ENCODE results near the gene RECK. TPM values are rescaled to one million over a fixed set of nuclear protein-coding genes. Genes with fewer than 3 reads are reported as not detected.

RECK gene
- polyA plus RNA-seq, 2 donors, result 1.0 to 1.5 TPM

DNA sequence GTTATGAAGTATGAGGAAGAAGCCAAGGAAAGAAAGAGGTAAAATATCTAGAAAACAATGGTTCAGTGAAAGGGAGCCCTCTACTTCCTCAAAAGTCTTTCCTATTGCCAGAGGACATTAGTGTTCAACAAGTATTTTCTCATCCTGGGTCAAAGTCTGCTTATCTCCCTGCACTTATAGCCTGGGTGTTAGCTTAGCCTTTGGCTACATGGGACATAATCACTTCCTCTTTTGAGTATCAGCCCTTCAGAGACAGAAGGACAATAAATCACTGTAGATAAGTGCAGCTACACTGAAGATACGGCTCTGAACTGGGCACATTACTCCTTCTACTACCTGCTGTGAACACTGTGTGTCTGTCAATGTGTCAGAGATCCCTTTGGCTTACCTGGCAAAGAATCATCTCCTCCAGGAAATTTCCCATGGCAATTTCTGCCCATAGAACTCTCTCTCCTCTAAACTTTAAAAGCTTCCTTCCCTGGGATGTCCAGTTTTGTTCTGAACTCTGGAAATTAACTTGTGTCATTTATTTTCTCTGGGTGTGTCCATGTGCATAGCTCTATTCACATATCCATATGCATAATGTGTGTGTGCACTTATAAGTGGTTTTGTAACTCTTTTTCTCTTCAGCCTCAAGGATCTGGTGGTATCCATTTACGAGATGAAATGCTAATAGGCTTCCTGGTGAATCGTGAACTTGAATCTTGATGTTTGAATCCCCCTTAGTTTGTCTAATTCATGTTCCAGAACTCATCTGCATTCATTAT is 30.0 kb upstream of the RECK start:
- H3K27ac ChIP-seq (ENCODE audit: low read depth in 2 of 2, low read length in 1 of 2), result no peak overlapping the region
- WGBS, 2 donors, result 62 to 70% methylated on average over 3 of the region's 3 CpGs

DNA sequence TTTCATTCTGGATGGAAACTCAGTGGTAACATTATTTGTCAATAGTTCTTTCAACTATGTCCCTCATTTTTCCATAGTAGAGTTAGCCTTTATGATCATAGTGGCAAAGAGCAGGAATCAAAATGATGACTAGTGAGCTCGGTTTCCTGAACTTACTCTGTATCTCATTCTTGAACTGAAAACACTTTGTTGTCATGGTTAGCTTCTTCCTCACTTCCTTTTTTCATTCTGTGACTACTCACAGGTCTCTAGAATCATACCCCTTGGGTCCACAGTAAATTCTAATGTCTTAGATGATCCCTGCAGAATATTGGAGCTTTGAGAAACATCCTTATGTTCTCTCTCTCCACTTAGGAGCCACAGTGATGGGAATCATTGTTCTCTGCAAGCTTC is 29.4 kb upstream of the RECK start:
- Histone ChIP-seq H3K27ac (ENCODE audit: low read depth in 2 of 2, low read length in 1 of 2) (no peak overlapping the region), H3K9me3 (ENCODE audit: control insufficient read depth in 2 of 2, insufficient read depth in 1 of 2, low read depth in 1 of 2, low read length in 1 of 2) (peaks cover 0 to 7% of the 10 kb centered on the region in 2 donors), H3K36me3 (ENCODE audit: control insufficient read depth in 2 of 2, insufficient read depth in 2 of 2, low read length in 1 of 2) (no peaks in the 10 kb centered on the region), H3K27me3 (ENCODE audit: control insufficient read depth in 1 of 2, insufficient read depth in 2 of 2, low read length in 2 of 2) (no peaks in the 10 kb centered on the region), H3K4me3 (ENCODE audit: low read depth in 1 of 2, low read length in 2 of 2) (no peak overlapping the region), H3K4me1 (ENCODE audit: control insufficient read depth in 2 of 2, insufficient read depth in 2 of 2, low read length in 1 of 2) (no peaks in the 10 kb centered on the region)
- WGBS, 2 donors, result 57 to 75% methylated on average over 1 of the region's 1 CpG

More for the DNA sequence above, 30.0 kb upstream of the RECK start:
- Histone ChIP-seq H3K4me3 (ENCODE audit: low read depth in 1 of 2, low read length in 2 of 2) (no peak overlapping the region), H3K4me1 (ENCODE audit: control insufficient read depth in 2 of 2, insufficient read depth in 2 of 2, low read length in 1 of 2) (no peaks in the 10 kb centered on the region), H3K9me3 (ENCODE audit: control insufficient read depth in 2 of 2, insufficient read depth in 1 of 2, low read depth in 1 of 2, low read length in 1 of 2) (peaks cover 0 to 7% of the 10 kb centered on the region in 2 donors), H3K36me3 (ENCODE audit: control insufficient read depth in 2 of 2, insufficient read depth in 2 of 2, low read length in 1 of 2) (no peaks in the 10 kb centered on the region), H3K27me3 (ENCODE audit: control insufficient read depth in 1 of 2, insufficient read depth in 2 of 2, low read length in 2 of 2) (no peaks in the 10 kb centered on the region)

DNA sequence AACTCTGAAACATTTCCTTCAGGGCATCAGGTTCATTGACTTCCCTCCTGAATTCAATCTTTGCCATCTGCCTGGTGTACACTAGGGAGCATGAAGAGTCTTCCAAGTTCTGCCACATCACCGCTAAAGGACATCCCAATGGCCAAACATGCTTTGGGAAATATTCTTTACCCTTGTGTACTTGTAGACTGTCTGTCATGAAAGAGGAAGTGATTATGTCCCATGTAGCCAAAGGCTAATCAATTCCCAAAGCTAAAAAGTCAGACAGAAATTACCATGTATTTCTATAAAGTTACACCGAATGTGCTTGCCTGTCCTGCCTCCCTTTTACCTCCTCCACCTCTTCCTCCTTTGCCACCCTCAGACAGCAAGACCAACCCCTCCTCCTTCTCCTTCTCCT is 28.9 kb upstream of the RECK start:
- Histone ChIP-seq H3K4me3 (ENCODE audit: low read depth in 1 of 2, low read length in 2 of 2) (no peak overlapping the region), H3K36me3 (ENCODE audit: control insufficient read depth in 2 of 2, insufficient read depth in 2 of 2, low read length in 1 of 2) (no peaks in the 10 kb centered on the region), H3K9me3 (ENCODE audit: control insufficient read depth in 2 of 2, insufficient read depth in 1 of 2, low read depth in 1 of 2, low read length in 1 of 2) (peaks cover 0 to 7% of the 10 kb centered on the region in 2 donors), H3K27me3 (ENCODE audit: control insufficient read depth in 1 of 2, insufficient read depth in 2 of 2, low read length in 2 of 2) (no peaks in the 10 kb centered on the region), H3K4me1 (ENCODE audit: control insufficient read depth in 2 of 2, insufficient read depth in 2 of 2, low read length in 1 of 2) (no peaks in the 10 kb centered on the region), H3K27ac (ENCODE audit: low read depth in 2 of 2, low read length in 1 of 2) (no peak overlapping the region)
- 95% methylated on average over 2 of the region's 2 CpGs for WGBS, 2 donors

DNA sequence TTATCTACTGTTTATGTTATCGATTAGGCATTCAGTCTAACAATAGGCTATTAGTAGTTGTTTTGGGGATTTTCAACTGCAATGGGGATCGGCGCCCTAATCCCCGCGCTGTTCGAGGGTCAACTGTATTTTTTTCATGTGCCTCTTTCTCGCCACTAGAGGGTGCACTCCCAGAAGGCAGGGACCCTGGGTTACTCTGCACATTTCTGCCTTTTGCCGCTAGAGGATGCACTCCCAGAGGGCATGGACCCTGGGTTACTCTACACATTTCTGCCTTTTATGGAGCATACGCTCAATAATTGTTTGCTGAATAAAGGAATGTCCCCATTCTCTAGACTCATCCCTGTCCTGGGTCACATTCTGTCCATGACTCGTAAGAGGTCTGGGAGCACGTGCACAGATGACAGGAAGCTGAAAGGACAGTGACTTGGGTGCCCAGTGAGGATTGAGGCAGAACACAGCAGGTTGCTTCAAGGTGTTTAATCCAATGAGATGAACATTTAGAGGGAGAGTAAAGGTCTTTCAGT is 27.9 kb upstream of the RECK start:
- Histone ChIP-seq H3K4me1 (ENCODE audit: control insufficient read depth in 2 of 2, insufficient read depth in 2 of 2, low read length in 1 of 2) (no peaks in the 10 kb centered on the region), H3K27me3 (ENCODE audit: control insufficient read depth in 1 of 2, insufficient read depth in 2 of 2, low read length in 2 of 2) (no peaks in the 10 kb centered on the region), H3K36me3 (ENCODE audit: control insufficient read depth in 2 of 2, insufficient read depth in 2 of 2, low read length in 1 of 2) (no peaks in the 10 kb centered on the region), H3K4me3 (ENCODE audit: low read depth in 1 of 2, low read length in 2 of 2) (no peak overlapping the region), H3K27ac (ENCODE audit: low read depth in 2 of 2, low read length in 1 of 2) (no peak overlapping the region), H3K9me3 (ENCODE audit: control insufficient read depth in 2 of 2, insufficient read depth in 1 of 2, low read depth in 1 of 2, low read length in 1 of 2) (peaks cover 0 to 7% of the 10 kb centered on the region in 2 donors)
- 12 to 13% methylated on average over 11 of the region's 11 CpGs for WGBS, 2 donors

DNA sequence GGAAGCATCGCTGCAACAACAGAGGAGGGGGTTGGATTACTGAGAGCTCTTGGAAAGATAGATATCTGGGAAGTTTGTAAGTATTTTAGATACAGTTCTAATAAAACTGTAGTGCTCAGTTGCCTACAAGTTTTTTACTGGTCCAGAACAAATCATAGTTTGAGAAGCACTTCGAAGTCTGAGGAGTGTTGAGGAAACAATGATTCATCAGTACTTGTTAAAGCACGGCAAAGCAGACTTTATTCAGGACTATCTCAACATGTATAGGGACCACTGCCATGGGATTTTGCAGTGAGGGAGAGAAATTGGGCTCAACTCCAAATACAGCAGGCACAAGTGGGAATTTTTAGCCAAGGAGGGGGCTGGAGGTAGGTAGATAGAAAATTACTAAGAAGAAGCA is 25.3 kb upstream of the RECK start:
- Histone ChIP-seq H3K4me1 (ENCODE audit: control insufficient read depth in 2 of 2, insufficient read depth in 2 of 2, low read length in 1 of 2) (no peaks in the 10 kb centered on the region), H3K27me3 (ENCODE audit: control insufficient read depth in 1 of 2, insufficient read depth in 2 of 2, low read length in 2 of 2) (no peaks in the 10 kb centered on the region), H3K9me3 (ENCODE audit: control insufficient read depth in 2 of 2, insufficient read depth in 1 of 2, low read depth in 1 of 2, low read length in 1 of 2) (no peaks in the 10 kb centered on the region), H3K36me3 (ENCODE audit: control insufficient read depth in 2 of 2, insufficient read depth in 2 of 2, low read length in 1 of 2) (no peaks in the 10 kb centered on the region), H3K4me3 (ENCODE audit: low read depth in 1 of 2, low read length in 2 of 2) (no peak overlapping the region), H3K27ac (ENCODE audit: low read depth in 2 of 2, low read length in 1 of 2) (no peak overlapping the region)
- 62 to 65% methylated on average over 3 of the region's 3 CpGs for WGBS, 2 donors

DNA sequence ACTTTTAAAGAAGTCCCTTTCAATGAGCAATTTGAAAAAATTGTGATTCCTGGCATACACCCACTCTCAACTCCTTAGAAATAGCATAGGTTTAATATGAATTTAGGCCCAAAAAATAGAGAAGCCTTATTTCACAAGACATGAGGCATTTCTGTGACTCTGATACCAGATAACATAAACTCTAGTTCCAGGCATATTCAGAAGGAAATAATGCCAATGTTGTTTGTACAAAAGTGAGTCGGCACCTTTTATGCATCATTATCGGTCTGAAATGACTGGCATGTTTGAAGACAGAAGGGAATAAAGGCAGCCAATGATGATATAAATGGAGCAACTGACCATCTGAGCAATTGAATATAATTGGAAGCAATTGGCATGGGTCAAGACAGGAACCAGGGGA is 19.4 kb upstream of the RECK start:
- H3K36me3 ChIP-seq (ENCODE audit: control insufficient read depth in 2 of 2, insufficient read depth in 2 of 2, low read length in 1 of 2), result no peaks in the 10 kb centered on the region
- WGBS, 2 donors, result 90 to 92% methylated on average over 2 of the region's 2 CpGs

DNA sequence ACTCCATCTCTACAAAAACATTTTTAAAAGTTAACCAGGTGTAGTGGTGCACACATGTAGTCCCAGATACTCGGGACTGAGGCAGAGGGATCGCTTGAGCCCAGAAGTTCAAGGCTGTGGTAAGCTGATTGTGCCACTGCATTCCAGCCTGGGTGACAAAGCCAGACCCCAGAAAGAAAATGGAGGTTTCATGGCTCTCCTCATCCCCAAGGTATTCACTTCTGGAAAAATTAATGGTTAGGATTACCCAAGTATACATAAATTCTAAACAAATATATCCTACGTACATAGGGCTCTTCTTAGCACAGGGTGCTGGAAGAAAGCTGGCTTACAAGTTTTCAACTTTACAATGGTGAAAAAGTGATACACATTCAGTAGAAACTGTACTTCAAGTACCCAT is 18.6 kb upstream of the RECK start:
- Histone ChIP-seq H3K27ac (ENCODE audit: low read depth in 2 of 2, low read length in 1 of 2) (no peak overlapping the region), H3K4me1 (ENCODE audit: control insufficient read depth in 2 of 2, insufficient read depth in 2 of 2, low read length in 1 of 2) (no peaks in the 10 kb centered on the region), H3K4me3 (ENCODE audit: low read depth in 1 of 2, low read length in 2 of 2) (no peak overlapping the region), H3K36me3 (ENCODE audit: control insufficient read depth in 2 of 2, insufficient read depth in 2 of 2, low read length in 1 of 2) (no peaks in the 10 kb centered on the region), H3K27me3 (ENCODE audit: control insufficient read depth in 1 of 2, insufficient read depth in 2 of 2, low read length in 2 of 2) (no peaks in the 10 kb centered on the region), H3K9me3 (ENCODE audit: control insufficient read depth in 2 of 2, insufficient read depth in 1 of 2, low read depth in 1 of 2, low read length in 1 of 2) (no peaks in the 10 kb centered on the region)
- WGBS, 2 donors, result 85 to 93% methylated on average over 3 of the region's 3 CpGs

More for the DNA sequence above, 19.4 kb upstream of the RECK start:
- Histone ChIP-seq H3K9me3 (ENCODE audit: control insufficient read depth in 2 of 2, insufficient read depth in 1 of 2, low read depth in 1 of 2, low read length in 1 of 2) (no peaks in the 10 kb centered on the region), H3K4me1 (ENCODE audit: control insufficient read depth in 2 of 2, insufficient read depth in 2 of 2, low read length in 1 of 2) (no peaks in the 10 kb centered on the region), H3K4me3 (ENCODE audit: low read depth in 1 of 2, low read length in 2 of 2) (no peak overlapping the region), H3K27me3 (ENCODE audit: control insufficient read depth in 1 of 2, insufficient read depth in 2 of 2, low read length in 2 of 2) (no peaks in the 10 kb centered on the region), H3K27ac (ENCODE audit: low read depth in 2 of 2, low read length in 1 of 2) (no peak overlapping the region)

DNA sequence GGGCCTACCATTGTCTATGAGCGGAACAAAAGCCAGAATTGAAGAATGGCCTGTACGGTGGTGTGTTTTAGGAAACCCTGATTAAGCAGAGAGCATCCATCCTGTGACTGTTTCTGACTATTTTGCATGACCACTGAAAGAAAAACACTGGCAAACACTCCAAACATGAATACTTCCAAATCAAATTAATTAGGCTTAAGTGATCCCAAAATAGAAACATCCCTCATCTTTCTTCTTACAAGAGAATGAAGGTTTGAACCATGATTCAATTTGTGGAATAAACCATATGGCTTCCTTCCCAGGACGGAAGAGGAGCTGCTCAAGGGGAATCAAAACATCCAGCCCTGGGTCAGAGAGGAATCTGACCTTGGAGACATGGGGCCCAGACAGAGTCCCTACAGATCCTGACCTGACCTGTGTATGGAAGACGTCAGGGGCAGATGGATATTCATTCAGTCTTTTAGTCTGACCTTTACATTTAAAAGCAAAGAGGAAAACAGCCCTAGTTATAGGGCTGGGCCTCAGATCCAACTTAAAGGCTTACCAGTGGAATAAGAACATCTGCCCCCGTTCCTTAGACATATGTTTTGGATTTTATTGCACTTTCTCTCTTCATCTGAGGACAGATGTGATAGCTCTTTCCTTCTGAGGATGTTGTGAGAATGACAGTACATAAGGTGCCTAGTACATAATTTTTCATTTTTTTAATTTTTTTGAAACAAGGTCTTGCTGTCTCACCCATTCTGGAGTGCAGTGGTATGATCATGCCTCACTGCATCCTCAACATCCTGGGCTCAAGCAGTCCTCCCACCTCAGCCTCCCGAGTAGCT is 17.6 kb upstream of the RECK start:
- H3K4me1 ChIP-seq (ENCODE audit: control insufficient read depth in 2 of 2, insufficient read depth in 2 of 2, low read length in 1 of 2), result no peaks in the 10 kb centered on the region
- no peaks in the 10 kb centered on the region for H3K9me3 ChIP-seq (ENCODE audit: control insufficient read depth in 2 of 2, insufficient read depth in 1 of 2, low read depth in 1 of 2, low read length in 1 of 2)
- H3K4me3 ChIP-seq (ENCODE audit: low read depth in 1 of 2, low read length in 2 of 2), result no peak overlapping the region
- H3K27ac ChIP-seq (ENCODE audit: low read depth in 2 of 2, low read length in 1 of 2), result no peak overlapping the region
- WGBS, 2 donors, result 65 to 70% methylated on average over 6 of the region's 6 CpGs
- no peaks in the 10 kb centered on the region for H3K27me3 ChIP-seq (ENCODE audit: control insufficient read depth in 1 of 2, insufficient read depth in 2 of 2, low read length in 2 of 2)
- no peaks in the 10 kb centered on the region for H3K36me3 ChIP-seq (ENCODE audit: control insufficient read depth in 2 of 2, insufficient read depth in 2 of 2, low read length in 1 of 2)

DNA sequence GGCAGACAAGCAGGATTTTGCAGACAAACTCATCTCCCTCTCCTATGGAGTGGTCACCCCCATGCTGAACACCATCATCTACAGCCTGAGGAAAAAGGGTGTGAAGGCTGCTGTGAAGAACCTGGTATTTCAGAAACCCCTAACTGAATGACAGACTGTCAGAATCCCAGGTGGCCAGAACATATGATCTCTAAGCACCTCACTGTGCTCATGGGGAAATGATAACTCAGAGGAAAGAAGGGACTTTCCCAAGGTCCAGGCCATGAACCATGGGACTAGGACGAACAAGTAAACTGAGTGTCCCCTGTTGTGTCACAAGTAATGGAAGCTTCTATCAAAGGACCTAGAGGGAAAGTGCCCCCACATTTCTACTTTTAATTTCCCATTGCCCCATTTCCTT is 14.7 kb upstream of the RECK start:
- H3K4me3 ChIP-seq (ENCODE audit: low read depth in 1 of 2, low read length in 2 of 2), result no peak overlapping the region
- H3K36me3 ChIP-seq (ENCODE audit: control insufficient read depth in 2 of 2, insufficient read depth in 2 of 2, low read length in 1 of 2), result no peaks in the 10 kb centered on the region
- WGBS, 2 donors, result 90 to 100% methylated on average over 1 of the region's 1 CpG
- no peak overlapping the region for H3K27ac ChIP-seq (ENCODE audit: low read depth in 2 of 2, low read length in 1 of 2)
- no peaks in the 10 kb centered on the region for H3K4me1 ChIP-seq (ENCODE audit: control insufficient read depth in 2 of 2, insufficient read depth in 2 of 2, low read length in 1 of 2)
- H3K9me3 ChIP-seq (ENCODE audit: control insufficient read depth in 2 of 2, insufficient read depth in 1 of 2, low read depth in 1 of 2, low read length in 1 of 2), result no peaks in the 10 kb centered on the region
- H3K27me3 ChIP-seq (ENCODE audit: control insufficient read depth in 1 of 2, insufficient read depth in 2 of 2, low read length in 2 of 2), result no peaks in the 10 kb centered on the region
